GM12878 (cell line): ENCODE measurements around the gene LVRN. TPM values are rescaled to one million over a fixed set of nuclear protein-coding genes. Genes with fewer than 3 reads are reported as not detected.

Experiments used
- ATAC-seq: fragments of 200-7000 bp; cut with Tn5 transposase; 3 replicates; pipeline ENCODE4 v1.9.1; 2020; ENCODE audit warnings: mild to moderate bottlenecking, moderate library complexity
- BruUV-seq: library from RNA; stranded (reverse); fragments of 400-500 nt; replicated peaks from 2 replicates; lab custom pipeline; 2021; lab: Mats Ljungman, UMichigan
- CTCF ChIA-PET: fragments of 300-600 bp; sonication (Branson Sonifier 250); formaldehyde crosslinking; extraction: SDS; loops from one replicate; lab custom pipeline; 2021; ENCODE audit warnings: inconsistent platforms; lab: Yijun Ruan, JAX
- POLR2A ChIA-PET: fragments of 350-600 bp; formaldehyde crosslinking; extraction: SDS; loops from one replicate; lab custom pipeline; 2021; ENCODE audit warnings: inconsistent platforms; lab: Charles Lee
- RAD21 ChIA-PET: fragments of 300-600 bp; sonication (Branson Sonifier 250); formaldehyde crosslinking; loops from one replicate; lab custom pipeline; 2023; ENCODE audit warnings: antibody characterized with exemption; ENCODE audit not compliant: unreplicated experiment; lab: Charles Lee
- SMC1A ChIA-PET: fragments of 300-600 bp; sonication (Branson Sonifier 250); formaldehyde crosslinking; loops from one replicate; lab custom pipeline; 2023; ENCODE audit not compliant: unreplicated experiment, uncharacterized antibody; lab: Charles Lee
- DNase-seq: peaks from one replicate; pipeline ENCODE4 v3.0.0-alpha.2; 2011; ENCODE audit warnings: low read depth, low spot score
- FAIRE-seq: peaks from 3 replicates; lab custom pipeline; 2011; peaks lifted over from hg19 to GRCh38; lab: Jason Lieb, UNC
- H2AFZ ChIP-seq: 2 replicates; pipeline ENCODE4 v1.6.0; 2011; ENCODE audit warnings: low read depth, low read length, control low read depth; ENCODE audit not compliant: control insufficient read depth
- H3K27ac ChIP-seq: 2 replicates; pipeline ENCODE4 v1.5.1; 2011; ENCODE audit warnings: control low read depth; ENCODE audit not compliant: control insufficient read depth, insufficient read depth
- H3K27me3 ChIP-seq, 2 experiments: replicated peaks in 1 of 2; 2 replicates each; pipeline versions ENCODE4 v1.6.0 to v1.6.1; 2011; ENCODE audit warnings: low read length in 1 of 2; ENCODE audit not compliant: control insufficient read depth in 2 of 2, insufficient read depth in 2 of 2
- H3K36me3 ChIP-seq, 2 experiments: 2 replicates each; pipeline ENCODE4 v1.5.1; 2011; ENCODE audit warnings: low read length in 1 of 2; ENCODE audit not compliant: control insufficient read depth in 2 of 2, insufficient read depth in 2 of 2
- H3K4me1 ChIP-seq: 2 replicates; pipeline ENCODE4 v1.6.1; 2011; ENCODE audit warnings: mild to moderate bottlenecking, low read length, moderate library complexity, mixed read lengths; ENCODE audit not compliant: control insufficient read depth, insufficient read depth
- H3K4me2 ChIP-seq: 2 replicates; pipeline ENCODE4 v1.6.0; 2011; ENCODE audit warnings: control low read depth; ENCODE audit not compliant: control insufficient read depth, insufficient read depth
- H3K4me3 ChIP-seq: fragments of 200-600 bp; sonication (generic); 2 replicates; pipeline ENCODE4 v1.5.1; 2016
- H3K79me2 ChIP-seq: 2 replicates; pipeline ENCODE4 v1.6.0; 2011; ENCODE audit warnings: low read length; ENCODE audit not compliant: control insufficient read depth, insufficient read depth
- H3K9ac ChIP-seq: 2 replicates; pipeline ENCODE4 v1.8.0; 2011; ENCODE audit warnings: low read length, control low read depth, mixed read lengths; ENCODE audit not compliant: control insufficient read depth, insufficient read depth
- H3K9me3 ChIP-seq: replicated peaks from 3 replicates; pipeline ENCODE4 v1.5.1; 2011; ENCODE audit warnings: mild to moderate bottlenecking, low read length; ENCODE audit not compliant: control insufficient read depth, insufficient read depth
- H4K20me1 ChIP-seq: 2 replicates; pipeline ENCODE4 v1.6.0; 2011; ENCODE audit not compliant: control insufficient read depth, insufficient read depth
- HDAC6 ChIP-seq: fragments of 200-600 bp; sonication (generic); IDR thresholded peaks from one replicate; pipeline ENCODE4 v1.8.0; 2017; ENCODE audit warnings: antibody characterized with exemption; ENCODE audit not compliant: unreplicated experiment
- HSF1 ChIP-seq: fragments of 150-350 bp; IDR thresholded peaks from 2 replicates; pipeline ENCODE4 v1.6.1; 2014; ENCODE audit warnings: mild to moderate bottlenecking, low read depth, low read length
- JUND ChIP-seq: IDR thresholded peaks from 2 replicates; pipeline ENCODE4 v1.6.1; 2012; ENCODE audit warnings: low read depth, mild to moderate bottlenecking, low read length, improper control_type of control experiment, moderate library complexity
- TCF3 ChIP-seq: IDR thresholded peaks from 2 replicates; pipeline ENCODE4 v1.6.1; 2012; ENCODE audit warnings: low read depth, mild to moderate bottlenecking, low read length, borderline replicate concordance; ENCODE audit not compliant: insufficient read depth
- in situ Hi-C: fragments of 300-500 bp; cut with MboI; formaldehyde crosslinking; loops from 9 replicates; pipeline ENCODE4 v1.14.3; 2018; ENCODE audit warnings: mixed read lengths
- intact Hi-C: fragments of 100-400 bp; cut with micrococcal nuclease; formaldehyde crosslinking; loops from one replicate; pipeline ENCODE4 v1.14.2; 2022; ENCODE audit not compliant: unreplicated experiment
- polyA plus RNA-seq, 11 experiments: library from polyadenylated mRNA; depleted of rRNA in 4 of 11; unstranded in 6 of 11; stranded (reverse) in 5 of 11; fragments of >200 nt; fragmentation: Nextera tagmentation in 4 of 11; fragmentation: Illumina TruSeq in 1 of 11; extraction: Ambion mirVana in 4 of 11; extraction: Trizol in 1 of 11; gene quantifications; 1 replicate in 1 of 11; 2 replicates in 10 of 11; pipeline versions ENCODE4 v1.2.1 to v1.2.3, GENCODE V29; 2011 to 2016; ENCODE audit warnings: inconsistent platforms in 2 of 11, missing spikeins in 2 of 11, low read depth in 1 of 11
- total RNA-seq, 4 experiments: library from RNA; depleted of rRNA in 3 of 4; stranded (reverse); fragments of >200 nt in 3 of 4; fragmentation: Illumina TruSeq in 1 of 4; extraction: Trizol in 1 of 4; gene quantifications; 2 replicates each; pipeline versions ENCODE4 v1.2.1 to v1.2.3, GENCODE V29; 2013 to 2021
- TF ChIP-seq, protein P1 (sequence below): fragments of 450-650 bp; IDR thresholded peaks from 2 replicates; pipeline ENCODE4 v1.6.1; 2018; ENCODE audit warnings: mild to moderate bottlenecking, low read depth, moderate library complexity; ENCODE audit not compliant: partially characterized antibody
- TF ChIP-seq, protein P2 (sequence below): IDR thresholded peaks from 2 replicates; pipeline ENCODE4 v1.6.1; 2012; ENCODE audit warnings: mild to moderate bottlenecking, low read depth, low read length

The LVRN gene
- total and polyA plus RNA-seq, 10 of the 15 experiments (the other 5 are each of a cell fraction or from before 2014, with no cell fraction given), result 0.04 to 0.87 (median 0.11) TPM; not detected in 4

GRCh38 chr5:116013207-116013785 lies 51.0 kb downstream of the LVRN start (continued):
- TF ChIP-seq, protein P1, sequence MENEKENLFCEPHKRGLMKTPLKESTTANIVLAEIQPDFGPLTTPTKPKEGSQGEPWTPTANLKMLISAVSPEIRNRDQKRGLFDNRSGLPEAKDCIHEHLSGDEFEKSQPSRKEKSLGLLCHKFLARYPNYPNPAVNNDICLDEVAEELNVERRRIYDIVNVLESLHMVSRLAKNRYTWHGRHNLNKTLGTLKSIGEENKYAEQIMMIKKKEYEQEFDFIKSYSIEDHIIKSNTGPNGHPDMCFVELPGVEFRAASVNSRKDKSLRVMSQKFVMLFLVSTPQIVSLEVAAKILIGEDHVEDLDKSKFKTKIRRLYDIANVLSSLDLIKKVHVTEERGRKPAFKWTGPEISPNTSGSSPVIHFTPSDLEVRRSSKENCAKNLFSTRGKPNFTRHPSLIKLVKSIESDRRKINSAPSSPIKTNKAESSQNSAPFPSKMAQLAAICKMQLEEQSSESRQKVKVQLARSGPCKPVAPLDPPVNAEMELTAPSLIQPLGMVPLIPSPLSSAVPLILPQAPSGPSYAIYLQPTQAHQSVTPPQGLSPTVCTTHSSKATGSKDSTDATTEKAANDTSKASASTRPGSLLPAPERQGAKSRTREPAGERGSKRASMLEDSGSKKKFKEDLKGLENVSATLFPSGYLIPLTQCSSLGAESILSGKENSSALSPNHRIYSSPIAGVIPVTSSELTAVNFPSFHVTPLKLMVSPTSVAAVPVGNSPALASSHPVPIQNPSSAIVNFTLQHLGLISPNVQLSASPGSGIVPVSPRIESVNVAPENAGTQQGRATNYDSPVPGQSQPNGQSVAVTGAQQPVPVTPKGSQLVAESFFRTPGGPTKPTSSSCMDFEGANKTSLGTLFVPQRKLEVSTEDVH, result no peak
- TF ChIP-seq, protein P2, sequence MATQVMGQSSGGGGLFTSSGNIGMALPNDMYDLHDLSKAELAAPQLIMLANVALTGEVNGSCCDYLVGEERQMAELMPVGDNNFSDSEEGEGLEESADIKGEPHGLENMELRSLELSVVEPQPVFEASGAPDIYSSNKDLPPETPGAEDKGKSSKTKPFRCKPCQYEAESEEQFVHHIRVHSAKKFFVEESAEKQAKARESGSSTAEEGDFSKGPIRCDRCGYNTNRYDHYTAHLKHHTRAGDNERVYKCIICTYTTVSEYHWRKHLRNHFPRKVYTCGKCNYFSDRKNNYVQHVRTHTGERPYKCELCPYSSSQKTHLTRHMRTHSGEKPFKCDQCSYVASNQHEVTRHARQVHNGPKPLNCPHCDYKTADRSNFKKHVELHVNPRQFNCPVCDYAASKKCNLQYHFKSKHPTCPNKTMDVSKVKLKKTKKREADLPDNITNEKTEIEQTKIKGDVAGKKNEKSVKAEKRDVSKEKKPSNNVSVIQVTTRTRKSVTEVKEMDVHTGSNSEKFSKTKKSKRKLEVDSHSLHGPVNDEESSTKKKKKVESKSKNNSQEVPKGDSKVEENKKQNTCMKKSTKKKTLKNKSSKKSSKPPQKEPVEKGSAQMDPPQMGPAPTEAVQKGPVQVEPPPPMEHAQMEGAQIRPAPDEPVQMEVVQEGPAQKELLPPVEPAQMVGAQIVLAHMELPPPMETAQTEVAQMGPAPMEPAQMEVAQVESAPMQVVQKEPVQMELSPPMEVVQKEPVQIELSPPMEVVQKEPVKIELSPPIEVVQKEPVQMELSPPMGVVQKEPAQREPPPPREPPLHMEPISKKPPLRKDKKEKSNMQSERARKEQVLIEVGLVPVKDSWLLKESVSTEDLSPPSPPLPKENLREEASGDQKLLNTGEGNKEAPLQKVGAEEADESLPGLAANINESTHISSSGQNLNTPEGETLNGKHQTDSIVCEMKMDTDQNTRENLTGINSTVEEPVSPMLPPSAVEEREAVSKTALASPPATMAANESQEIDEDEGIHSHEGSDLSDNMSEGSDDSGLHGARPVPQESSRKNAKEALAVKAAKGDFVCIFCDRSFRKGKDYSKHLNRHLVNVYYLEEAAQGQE, result no peak
- TF ChIP-seq TCF3, result no peak

GRCh38 chr5:116013936-116014335 lies 51.7 kb downstream of the LVRN start:
- ChIA-PET SMC1A (no interaction called here), CTCF (interaction anchor here (1.2 kb wide), 1 partner anchor 25 kb away, joined by 5 read pairs; no protein-coding TSS in a partner anchor)
- DNase-seq, result no peak
- H3K4me3 ChIP-seq, result no peak overlapping the region
- in situ Hi-C loops, result no loop called here
- no peaks in the 10 kb centered on the region for H3K36me3 ChIP-seq
- H3K27me3 ChIP-seq, result peaks cover 0 to 1% of the 10 kb centered on the region in 2 experiments; a peak in 1 of 4 replicates
- H3K79me2 ChIP-seq, result no peaks in the 10 kb centered on the region
- TF ChIP-seq HSF1 (no peak), HDAC6 (no peak), JUND (no peak)
- TF ChIP-seq, all 136 proteins: peak for 0
- Histone ChIP-seq H2AFZ (no peak overlapping the region), H3K4me2 (no peak overlapping the region), H3K27ac (no peak overlapping the region), H3K9me3 (no peaks in the 10 kb centered on the region), H4K20me1 (no peaks in the 10 kb centered on the region), H3K4me1 (no peaks in the 10 kb centered on the region), H3K9ac (no peak overlapping the region)
- POLR2A ChIA-PET, result no interaction called here
- no peak for FAIRE-seq
- RAD21 ChIA-PET, result no interaction called here
- intact Hi-C loops, result no loop called here
- ATAC-seq, result no peak
- no TSS peak for BruUV-seq
